Activated CD4-positive, alpha-beta T cell treated with anti-CD3 and anti-CD28 coated beads, Interleukin-2, amount 50 U/mL, for 48 hours (primary cell): ENCODE measurements around the gene RSL1D1.
"Not testable (repeated sequence)": the region's sequence is repeated elsewhere in the genome, so short reads cannot be mapped to it uniquely, and the experiment has no call there.

Experiments used
- DNase-seq, 2 experiments: peaks; one replicate each; pipeline ENCODE4 v3.0.0-alpha.2; 2020

Gene RSL1D1

GRCh38 chr16:11796227-11797165 lies 54.8 kb downstream of the RSL1D1 start:
- DNase-seq = peak in 1 of 2 experiments; percentile 37

- no peak for DNase-seq
Measured at GRCh38 chr16:11795887-11796226, 55.5 kb downstream of the RSL1D1 start.

- no peak for DNase-seq
Measured at GRCh38 chr16:11794996-11795886, 56.1 kb downstream of the RSL1D1 start.

GRCh38 chr16:11794447-11794846 lies 56.9 kb downstream of the RSL1D1 start:
- DNase-seq = no peak

- peak in 1 of 2 experiments; percentile 26 for DNase-seq
Measured at GRCh38 chr16:11793840-11794239, 57.5 kb downstream of the RSL1D1 start.

GRCh38 chr16:11792410-11793241 lies 58.7 kb downstream of the RSL1D1 start:
- no peak for DNase-seq

- DNase-seq = no peak
Measured at GRCh38 chr16:11791144-11791828, 60.1 kb downstream of the RSL1D1 start.

- no peak for DNase-seq
Measured at GRCh38 chr16:11788914-11789313, 62.4 kb downstream of the RSL1D1 start.

- not testable (repeated sequence) for DNase-seq
Measured at GRCh38 chr16:11784980-11785599, 66.3 kb downstream of the RSL1D1 start.

DNA sequence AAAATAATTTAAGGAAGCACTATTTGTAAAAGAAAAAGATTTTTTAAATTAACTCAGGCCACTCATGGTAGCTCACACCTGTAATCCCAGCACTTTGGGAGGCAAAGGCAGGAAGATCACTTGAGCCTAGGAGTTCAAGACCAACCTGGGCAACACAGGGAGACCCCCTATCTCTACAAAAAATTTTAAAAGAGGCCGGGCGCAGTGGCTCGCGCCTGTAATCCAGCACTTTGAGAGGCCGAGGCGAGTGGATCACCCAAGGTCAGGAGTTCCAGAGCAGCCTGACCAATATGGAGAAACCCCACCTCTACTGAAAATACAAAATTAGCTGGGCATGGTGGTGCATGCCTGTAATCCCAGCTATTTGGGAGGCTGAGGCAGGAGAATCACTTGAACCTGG lies 67.0 kb downstream of the RSL1D1 start:
- not testable (repeated sequence) for DNase-seq

GRCh38 chr16:11784038-11784369 lies 67.3 kb downstream of the RSL1D1 start:
- DNase-seq = no peak
